NCI-H524 treated with DMSO at 0.1 percent for 48 hours (cell line): ENCODE results near the gene BRD7.

Experiments
- DNase-seq: peaks from one replicate; lab custom pipeline; 2025; lab: John Stamatoyannopoulos, UW

BRD7 gene

GRCh38 chr16:50271148-50272041 lies 97.4 kb downstream of the BRD7 start:
- DNase-seq, result no peak

GRCh38 chr16:50270510-50271147 lies 98.2 kb downstream of the BRD7 start:
- no peak for DNase-seq

- DNase-seq, result no peak
These were observed 98.8 kb downstream of the BRD7 start for GRCh38 chr16:50269769-50270509.

GRCh38 chr16:50269061-50269705 lies 99.6 kb downstream of the BRD7 start:
- no peak for DNase-seq

- peak; percentile 47 for DNase-seq
These were observed 100.4 kb downstream of the BRD7 start for GRCh38 chr16:50268352-50268751.

GRCh38 chr16:50267651-50268050 lies 101.1 kb downstream of the BRD7 start:
- DNase-seq, result no peak

- DNase-seq, result no peak
These were observed 101.6 kb downstream of the BRD7 start for GRCh38 chr16:50267151-50267631.

GRCh38 chr16:50266337-50267091 lies 102.3 kb downstream of the BRD7 start, which contains the start of gene ADCY7:
Gene ADCY7, plus strand, starts transcription at chr16:50266551. Its CDS starts 21,629 bp downstream, at chr16:50288180.
- DNase-seq, result no peak
